Measurements from ENCODE around the gene TCN2. TPM values are rescaled to one million over a fixed set of nuclear protein-coding genes. Genes with fewer than 3 reads are reported as not detected.
"Not testable (repeated sequence)": the region's sequence is repeated elsewhere in the genome, so short reads cannot be mapped to it uniquely, and the experiment has no call there.

TCN2 gene
- total RNA-seq, result under 1 TPM; 0.12 to 0.32 TPM

- intact Hi-C loops (cut with DNase I, micrococcal nuclease), result loop anchor here in 1 of 2 experiments (10.0 kb wide), 1 partner anchor 212 kb away; the partner anchor contains the start of gene SEC14L2
- no peaks in the 10 kb centered on the region for H3K36me3 Mint-ChIP-seq (ENCODE audit: low read depth)
- H3K4me1 Mint-ChIP-seq, result peaks cover 30% of the 10 kb centered on the region
- peak within 1 kb of the TSS; percentile 55 for H3K27ac Mint-ChIP-seq
- peak; percentile 69 for ATAC-seq
- peak within 1 kb of the TSS; percentile 52 for H3K4me3 Mint-ChIP-seq
- ChIA-PET CTCF (interaction anchor here (0.5 to 2.3 kb wide), 13 partner anchors 11 to 764 kb away, joined by 3 to 8 read pairs (median 3); partner anchors contain the start of gene PES1), POLR2A (interaction anchor here (0.9 kb wide), 1 partner anchor 37 kb away, joined by 6 read pairs; no protein-coding TSS in a partner anchor)
- no peaks in the 10 kb centered on the region for H3K9me3 Mint-ChIP-seq (ENCODE audit: low read depth)
- DNase-seq, result peak; percentile 73
- peaks cover 2% of the 10 kb centered on the region for H3K27me3 Mint-ChIP-seq
These were observed at the start of gene TCN2 for GRCh38 chr22:30606455-30607299. Gene TCN2, plus strand, starts transcription at chr22:30607174. Its CDS starts 158 bp downstream, at chr22:30607332.

- Mint-ChIP-seq H3K36me3 (ENCODE audit: low read depth) (no peaks in the 10 kb centered on the region), H3K4me1 (no peaks in the 10 kb centered on the region), H3K4me3 (no peak overlapping the region), H3K27me3 (no peaks in the 10 kb centered on the region), H3K9me3 (ENCODE audit: low read depth) (no peaks in the 10 kb centered on the region), H3K27ac (no peak overlapping the region)
- intact Hi-C loops (cut with DNase I, micrococcal nuclease), result no loop called here
- CTCF ChIA-PET, result no interaction called here
- ATAC-seq, result no peak
- DNase-seq, result no peak
- POLR2A ChIA-PET, result no interaction called here
These were observed 49.7 kb upstream of the TCN2 start for GRCh38 chr22:30557243-30557642.

- H3K36me3 Mint-ChIP-seq (ENCODE audit: low read depth), result no peaks in the 10 kb centered on the region
- DNase-seq, result no peak
- ChIA-PET POLR2A (no interaction called here), CTCF (interaction anchor here (1.0 kb wide), 1 partner anchor 18 kb away, joined by 3 read pairs; no protein-coding TSS in a partner anchor)
- no peak for ATAC-seq
- H3K4me1 Mint-ChIP-seq, result no peaks in the 10 kb centered on the region
- H3K9me3 Mint-ChIP-seq (ENCODE audit: low read depth), result no peaks in the 10 kb centered on the region
- H3K4me3 Mint-ChIP-seq, result no peak overlapping the region
- intact Hi-C loops (cut with DNase I, micrococcal nuclease), result no loop called here
- H3K27ac Mint-ChIP-seq, result no peak overlapping the region
- no peaks in the 10 kb centered on the region for H3K27me3 Mint-ChIP-seq
These were observed 47.1 kb upstream of the TCN2 start for GRCh38 chr22:30559889-30560288.

GRCh38 chr22:30560643-30561202 lies 46.3 kb upstream of the TCN2 start:
- POLR2A ChIA-PET; intact Hi-C loops (cut with DNase I, micrococcal nuclease); CTCF ChIA-PET; H3K4me3 Mint-ChIP-seq; H3K36me3 Mint-ChIP-seq (ENCODE audit: low read depth); H3K9me3 Mint-ChIP-seq (ENCODE audit: low read depth); H3K4me1 Mint-ChIP-seq; H3K27me3 Mint-ChIP-seq; H3K27ac Mint-ChIP-seq: not testable (repeated sequence)
- DNase-seq (peak; percentile 58), ATAC-seq (peak; percentile 78)

- Mint-ChIP-seq H3K27me3 (no peaks in the 10 kb centered on the region), H3K4me1 (no peaks in the 10 kb centered on the region), H3K4me3 (no peak overlapping the region), H3K36me3 (ENCODE audit: low read depth) (no peaks in the 10 kb centered on the region), H3K27ac (no peak overlapping the region), H3K9me3 (ENCODE audit: low read depth) (no peaks in the 10 kb centered on the region)
- intact Hi-C loops (cut with DNase I, micrococcal nuclease), result no loop called here
- no peak for DNase-seq
- no peak for ATAC-seq
- ChIA-PET CTCF (interaction anchor here (0.9 kb wide), 1 partner anchor 92 kb away, joined by 4 read pairs; no protein-coding TSS in a partner anchor), POLR2A (no interaction called here)
These were observed 45.4 kb upstream of the TCN2 start for GRCh38 chr22:30561402-30562189.

GRCh38 chr22:30562366-30562765 lies 44.6 kb upstream of the TCN2 start:
- intact Hi-C loops (cut with DNase I, micrococcal nuclease), result no loop called here
- no peak for DNase-seq
- no peak overlapping the region for H3K27ac Mint-ChIP-seq
- no peak for ATAC-seq
- H3K9me3 Mint-ChIP-seq (ENCODE audit: low read depth), result no peaks in the 10 kb centered on the region
- no peak overlapping the region for H3K4me3 Mint-ChIP-seq
- CTCF ChIA-PET, result interaction anchor here (0.9 kb wide), 1 partner anchor 93 kb away, joined by 4 read pairs; no protein-coding TSS in a partner anchor
- no peaks in the 10 kb centered on the region for H3K27me3 Mint-ChIP-seq
- POLR2A ChIA-PET, result no interaction called here
- no peaks in the 10 kb centered on the region for H3K4me1 Mint-ChIP-seq
- H3K36me3 Mint-ChIP-seq (ENCODE audit: low read depth), result no peaks in the 10 kb centered on the region

- ChIA-PET POLR2A (no interaction called here), CTCF (no interaction called here)
- DNase-seq (no peak), ATAC-seq (no peak)
- Mint-ChIP-seq H3K4me1 (no peaks in the 10 kb centered on the region), H3K4me3 (no peak overlapping the region), H3K27me3 (no peaks in the 10 kb centered on the region), H3K9me3 (ENCODE audit: low read depth) (no peaks in the 10 kb centered on the region), H3K36me3 (ENCODE audit: low read depth) (no peaks in the 10 kb centered on the region), H3K27ac (no peak overlapping the region)
- intact Hi-C loops (cut with DNase I, micrococcal nuclease), result no loop called here
These were observed 42.8 kb upstream of the TCN2 start for GRCh38 chr22:30564045-30564760.

GRCh38 chr22:30564761-30565119 lies 42.2 kb upstream of the TCN2 start:
- ChIA-PET POLR2A (no interaction called here), CTCF (no interaction called here)
- DNase-seq, result no peak
- Mint-ChIP-seq H3K9me3 (ENCODE audit: low read depth) (no peaks in the 10 kb centered on the region), H3K36me3 (ENCODE audit: low read depth) (no peaks in the 10 kb centered on the region), H3K27ac (no peak overlapping the region), H3K4me1 (no peaks in the 10 kb centered on the region), H3K4me3 (no peak overlapping the region), H3K27me3 (no peaks in the 10 kb centered on the region)
- ATAC-seq, result no peak
- intact Hi-C loops (cut with DNase I, micrococcal nuclease), result no loop called here

- ChIA-PET CTCF (interaction anchor here (0.5 kb wide), 1 partner anchor 355 kb away, joined by 3 read pairs; no protein-coding TSS in a partner anchor), POLR2A (no interaction called here)
- intact Hi-C loops (cut with DNase I, micrococcal nuclease), result no loop called here
- ATAC-seq (no peak), DNase-seq (no peak)
- no peaks in the 10 kb centered on the region for H3K9me3 Mint-ChIP-seq (ENCODE audit: low read depth)
- no peak overlapping the region for H3K27ac Mint-ChIP-seq
- no peaks in the 10 kb centered on the region for H3K36me3 Mint-ChIP-seq (ENCODE audit: low read depth)
- no peaks in the 10 kb centered on the region for H3K27me3 Mint-ChIP-seq
- H3K4me3 Mint-ChIP-seq, result no peak overlapping the region
- no peaks in the 10 kb centered on the region for H3K4me1 Mint-ChIP-seq
These were observed 41.6 kb upstream of the TCN2 start for GRCh38 chr22:30565341-30565740.

- no peak for ATAC-seq
- POLR2A ChIA-PET, result no interaction called here
These were observed 40.8 kb upstream of the TCN2 start for GRCh38 chr22:30566125-30566524.

GRCh38 chr22:30567277-30567676 lies 39.7 kb upstream of the TCN2 start:
- DNase-seq; ATAC-seq; H3K36me3 Mint-ChIP-seq (ENCODE audit: low read depth); intact Hi-C loops (cut with DNase I, micrococcal nuclease); H3K4me1 Mint-ChIP-seq; H3K9me3 Mint-ChIP-seq (ENCODE audit: low read depth); H3K27me3 Mint-ChIP-seq; H3K27ac Mint-ChIP-seq; POLR2A ChIA-PET; H3K4me3 Mint-ChIP-seq: not testable (repeated sequence)
- CTCF ChIA-PET, result interaction anchor here (0.6 to 0.7 kb wide), 2 partner anchors 26 to 218 kb away, joined by 3 to 4 read pairs; no protein-coding TSS in a partner anchor

More at GRCh38 chr22:30566125-30566524, 40.8 kb upstream of the TCN2 start:
- no peaks in the 10 kb centered on the region for H3K9me3 Mint-ChIP-seq (ENCODE audit: low read depth)
- no peak overlapping the region for H3K27ac Mint-ChIP-seq
- CTCF ChIA-PET, result no interaction called here
- intact Hi-C loops (cut with DNase I, micrococcal nuclease), result no loop called here
- no peaks in the 10 kb centered on the region for H3K27me3 Mint-ChIP-seq
- no peak for DNase-seq
- no peak overlapping the region for H3K4me3 Mint-ChIP-seq
- H3K36me3 Mint-ChIP-seq (ENCODE audit: low read depth), result no peaks in the 10 kb centered on the region
- H3K4me1 Mint-ChIP-seq, result no peaks in the 10 kb centered on the region
